GM20000 (cell line): Measurements from ENCODE around the gene AGT.
"Not testable (repeated sequence)": the region's sequence is repeated elsewhere in the genome, so short reads cannot be mapped to it uniquely, and the experiment has no call there.

Experiments
- DNase-seq: peaks from one replicate; pipeline ENCODE4 v3.0.0; 2012; ENCODE audit warnings: low spot score
- CTCF ChIP-seq: IDR thresholded peaks from 2 replicates; pipeline ENCODE4 v1.5.1; 2012; ENCODE audit warnings: mild to moderate bottlenecking, control low read depth; ENCODE audit errors: extremely low read depth, missing control alignments

AGT gene

GRCh38 chr1:230739564-230740290 lies 25.8 kb upstream of the AGT start:
- DNase-seq: no peak
- no peak for TF ChIP-seq CTCF

GRCh38 chr1:230737622-230738262 lies 23.8 kb upstream of the AGT start:
- no peak for TF ChIP-seq CTCF
- no peak for DNase-seq

- TF ChIP-seq CTCF: no peak
- no peak for DNase-seq
Observed at GRCh38 chr1:230735447-230735846, 21.5 kb upstream of the AGT start.

- DNase-seq: no peak
Observed at GRCh38 chr1:230730977-230731376, 17.1 kb upstream of the AGT start.

GRCh38 chr1:230728710-230729392 lies 14.9 kb upstream of the AGT start:
- no peak for TF ChIP-seq CTCF
- DNase-seq: no peak

More at GRCh38 chr1:230730977-230731376, 17.1 kb upstream of the AGT start:
- TF ChIP-seq CTCF: no peak

- no peak for TF ChIP-seq CTCF
- no peak for DNase-seq
Observed at GRCh38 chr1:230725256-230726012, 11.5 kb upstream of the AGT start.

- not testable (repeated sequence) for DNase-seq
Observed at GRCh38 chr1:230721849-230722522, 8.1 kb upstream of the AGT start.
